ENCODE data around the gene MED20. TPM values are rescaled to one million over a fixed set of nuclear protein-coding genes. Genes with fewer than 3 reads are reported as not detected.

MED20 gene
- total RNA-seq, 1 experiment from 2014 or later = 24.5 TPM

GRCh38 chr6:41934278-41935192 lies 13.6 kb upstream of the MED20 start:
- intact Hi-C loops (cut with micrococcal nuclease; ENCODE audit: unreplicated experiment) = no loop called here
- H3K36me3 ChIP-seq (ENCODE audit: control insufficient read depth, insufficient read depth, low read length) = peaks cover 18% of the 10 kb centered on the region
- ChIA-PET POLR2A (interaction anchor here (0.5 kb wide), 1 partner anchor 38 kb away, joined by 3 read pairs; no protein-coding TSS in a partner anchor), CTCF (interaction anchor here (2.4 kb wide), 1 partner anchor 88 kb away, joined by 7 read pairs; no protein-coding TSS in a partner anchor)
- in situ Hi-C loops (cut with HindIII; ENCODE audit: low pct_unique_long_range_greater_than_20kb, low sequenced_read_pairs) = no loop called here
- peaks cover 30% of the 10 kb centered on the region for H3K4me1 ChIP-seq (ENCODE audit: control insufficient read depth, insufficient read depth, low read length)
- H3K27me3 ChIP-seq (ENCODE audit: control insufficient read depth, insufficient read depth, low read length) = no peaks in the 10 kb centered on the region
- BruUV-seq (replicated peaks) = no TSS peak
- H3K4me3 ChIP-seq (ENCODE audit: low read depth in 2 of 2, low read length in 2 of 2) = no peak overlapping the region
- H3K27ac ChIP-seq (ENCODE audit: low read length) = no peak overlapping the region
- DNase-seq (ENCODE audit: low read depth, low spot score) (no peak), ATAC-seq (peak; percentile 9; the same call in 1 of the 2 replicates)
- TF ChIP-seq SIN3A (IDR thresholded peaks at IDR 0.05; ENCODE audit: borderline replicate concordance, insufficient read depth, low read depth, low read length) = no peak
- no peak for TF ChIP-seq CTCF (IDR thresholded peaks at IDR 0.05)
- no peak for TF ChIP-seq REST (IDR thresholded peaks at IDR 0.05; ENCODE audit: insufficient read depth in 1 of 2, low read depth in 2 of 2, low read length in 1 of 2)
- TF ChIP-seq TCF7L2 (IDR thresholded peaks at IDR 0.05; ENCODE audit: low read depth, low read length) = no peak
- TF ChIP-seq POLR2AphosphoS5 (IDR thresholded peaks at IDR 0.05; ENCODE audit: low read depth, low read length) = no peak
- H3K9me3 ChIP-seq (ENCODE audit: control insufficient read depth, insufficient read depth, low read depth, low read length) = no peaks in the 10 kb centered on the region

- Histone ChIP-seq H3K4me3 (ENCODE audit: low read depth in 2 of 2, low read length in 2 of 2) (no peak overlapping the region), H3K27ac (ENCODE audit: low read length) (no peak overlapping the region), H3K9me3 (ENCODE audit: control insufficient read depth, insufficient read depth, low read depth, low read length) (no peaks in the 10 kb centered on the region), H3K36me3 (ENCODE audit: control insufficient read depth, insufficient read depth, low read length) (peaks cover 24% of the 10 kb centered on the region), H3K4me1 (ENCODE audit: control insufficient read depth, insufficient read depth, low read length) (peaks cover 21% of the 10 kb centered on the region), H3K27me3 (ENCODE audit: control insufficient read depth, insufficient read depth, low read length) (no peaks in the 10 kb centered on the region)
- in situ Hi-C loops (cut with HindIII; ENCODE audit: low pct_unique_long_range_greater_than_20kb, low sequenced_read_pairs) = no loop called here
- BruUV-seq (replicated peaks) = TSS peak; percentile 41
- ChIA-PET CTCF (interaction anchor here (1.0 kb wide), 1 partner anchor 11 kb away, joined by 5 read pairs; the partner anchor contains the start of genes BYSL and MED20), POLR2A (interaction anchor here (0.6 kb wide), 1 partner anchor 22 kb away, joined by 3 read pairs; no protein-coding TSS in a partner anchor)
- TF ChIP-seq SIN3A (IDR thresholded peaks at IDR 0.05; ENCODE audit: borderline replicate concordance, insufficient read depth, low read depth, low read length) (no peak), CTCF (IDR thresholded peaks at IDR 0.05) (no peak), TCF7L2 (IDR thresholded peaks at IDR 0.05; ENCODE audit: low read depth, low read length) (no peak), REST (IDR thresholded peaks at IDR 0.05; ENCODE audit: insufficient read depth in 1 of 2, low read depth in 2 of 2, low read length in 1 of 2) (no peak), POLR2AphosphoS5 (IDR thresholded peaks at IDR 0.05; ENCODE audit: low read depth, low read length) (no peak)
- ATAC-seq (no peak), DNase-seq (ENCODE audit: low read depth, low spot score) (no peak)
- intact Hi-C loops (cut with micrococcal nuclease; ENCODE audit: unreplicated experiment) = no loop called here
These were observed 11.4 kb upstream of the MED20 start for GRCh38 chr6:41932378-41932777.

Measured in Panc1 (cell line).